NCI-H345 (cell line): ENCODE data around the gene ZNF425.
"Not testable (repeated sequence)": the region's sequence is repeated elsewhere in the genome, so short reads cannot be mapped to it uniquely, and the experiment has no call there.

Source experiments
- DNase-seq: peaks from one replicate; lab custom pipeline; 2025; lab: John Stamatoyannopoulos, UW

The ZNF425 gene, protein sequence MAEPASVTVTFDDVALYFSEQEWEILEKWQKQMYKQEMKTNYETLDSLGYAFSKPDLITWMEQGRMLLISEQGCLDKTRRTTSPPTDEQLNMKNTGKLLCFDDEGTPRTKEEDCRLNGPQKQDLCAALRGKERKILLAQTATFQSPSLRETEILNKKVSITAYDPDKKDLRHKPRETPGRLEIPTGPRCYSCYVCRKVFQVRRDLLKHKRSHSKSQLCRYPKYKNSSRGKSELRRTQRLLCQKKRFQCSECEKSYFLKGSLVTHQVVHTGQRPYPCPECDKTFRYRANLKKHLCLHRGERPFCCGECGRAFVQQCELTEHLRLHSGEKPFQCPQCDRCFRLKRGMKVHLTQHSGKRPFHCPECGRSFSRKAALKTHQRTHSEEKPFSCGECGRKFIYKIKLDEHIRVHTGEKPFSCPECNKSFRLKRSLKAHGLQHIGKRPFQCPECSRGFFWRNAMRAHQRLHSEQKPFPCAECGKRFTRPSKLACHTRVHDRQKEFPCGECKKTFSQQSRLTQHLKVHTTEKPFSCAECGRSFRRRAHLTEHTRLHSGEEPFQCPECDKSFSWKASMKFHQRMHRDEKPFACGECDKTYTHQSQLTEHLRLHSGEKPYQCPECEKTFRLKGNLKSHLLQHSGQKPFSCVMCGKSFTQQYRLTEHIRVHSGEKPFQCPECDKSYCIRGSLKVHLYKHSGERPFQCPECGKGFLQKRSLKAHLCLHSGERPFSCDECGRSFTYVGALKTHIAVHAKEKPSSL

DNA sequence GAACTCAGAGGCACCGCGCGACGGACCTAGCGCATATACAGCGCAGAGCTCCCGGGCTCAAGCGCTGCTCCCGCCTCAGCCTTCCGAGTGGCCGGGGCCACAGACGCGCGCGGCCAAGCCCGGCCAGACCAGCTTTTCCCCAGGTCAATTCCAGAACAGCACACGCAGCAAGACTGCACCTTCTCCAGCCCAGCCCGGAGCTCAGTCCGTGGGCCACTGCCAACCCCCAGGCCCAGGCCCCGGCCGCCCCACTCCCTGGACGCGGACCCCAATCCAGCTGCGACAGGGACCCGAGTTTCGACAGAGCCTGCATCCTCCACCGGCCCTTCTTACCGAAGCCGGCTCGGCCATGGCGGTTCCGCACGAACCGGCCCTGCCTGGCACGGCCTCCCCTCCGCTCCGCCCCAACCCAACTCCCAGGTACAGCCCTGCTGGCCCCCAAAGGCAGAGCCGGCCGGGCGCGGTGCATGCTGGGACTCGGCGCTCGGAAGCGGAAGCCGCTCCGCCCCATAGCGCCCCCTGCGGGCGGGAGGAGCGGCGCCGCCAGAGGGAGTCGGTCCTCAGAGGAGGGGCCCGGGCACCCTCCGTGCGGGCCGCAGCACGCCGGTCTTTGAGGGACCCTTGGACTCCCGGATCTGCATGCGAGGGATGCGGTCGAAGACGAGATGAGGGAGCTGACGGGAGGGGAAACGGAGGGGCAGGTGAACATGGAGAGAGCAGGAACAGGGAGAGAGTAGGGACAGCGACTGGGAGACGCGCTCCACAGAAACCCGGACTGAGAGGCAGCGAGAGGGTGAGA, at the start of gene ZNF425:
TSS of gene ZNF425 (minus strand) at position 462 of the 799 bp plus-strand sequence. CDS start at position 351, 111 bp downstream.
- peak; percentile 94 for DNase-seq

DNA sequence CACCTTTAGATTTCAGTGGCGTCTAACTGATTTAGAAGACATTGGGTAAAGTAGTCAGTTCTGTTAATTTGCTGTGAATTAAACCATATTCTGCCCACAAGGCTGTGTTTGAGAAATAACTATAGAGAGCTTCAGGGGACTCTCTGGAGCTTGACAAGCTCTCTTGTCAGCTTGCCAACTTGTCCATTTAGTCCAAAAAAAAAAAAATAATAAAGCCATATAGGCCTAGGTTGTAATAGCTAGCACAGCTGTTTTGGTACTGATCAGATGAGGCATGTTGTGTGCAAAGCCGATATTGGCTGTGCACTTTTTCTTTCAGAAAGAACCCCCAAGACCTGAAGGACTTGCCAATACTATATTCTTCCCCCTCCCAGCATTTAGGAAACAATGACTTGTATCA, 49.0 kb upstream of the ZNF425 start:
- DNase-seq, result no peak

DNA sequence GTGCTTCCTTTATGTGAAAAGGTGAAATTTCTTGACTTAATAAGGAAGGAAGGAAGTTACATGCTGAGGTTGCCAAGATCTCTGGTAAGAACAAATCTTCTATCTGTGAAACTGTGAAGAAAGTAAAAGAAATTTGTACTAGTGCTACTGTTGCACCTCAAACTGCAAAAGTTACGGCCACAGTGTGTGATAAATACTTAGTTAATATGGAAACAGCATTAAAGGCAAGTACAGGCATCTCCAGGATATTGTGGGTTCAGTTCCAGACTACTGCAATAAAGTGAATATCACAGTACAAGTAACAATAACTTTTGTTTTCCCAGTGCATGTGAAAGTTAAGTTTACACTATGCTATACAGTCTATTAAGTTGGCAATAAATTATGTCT, 46.4 kb upstream of the ZNF425 start:
- no peak for DNase-seq

DNA sequence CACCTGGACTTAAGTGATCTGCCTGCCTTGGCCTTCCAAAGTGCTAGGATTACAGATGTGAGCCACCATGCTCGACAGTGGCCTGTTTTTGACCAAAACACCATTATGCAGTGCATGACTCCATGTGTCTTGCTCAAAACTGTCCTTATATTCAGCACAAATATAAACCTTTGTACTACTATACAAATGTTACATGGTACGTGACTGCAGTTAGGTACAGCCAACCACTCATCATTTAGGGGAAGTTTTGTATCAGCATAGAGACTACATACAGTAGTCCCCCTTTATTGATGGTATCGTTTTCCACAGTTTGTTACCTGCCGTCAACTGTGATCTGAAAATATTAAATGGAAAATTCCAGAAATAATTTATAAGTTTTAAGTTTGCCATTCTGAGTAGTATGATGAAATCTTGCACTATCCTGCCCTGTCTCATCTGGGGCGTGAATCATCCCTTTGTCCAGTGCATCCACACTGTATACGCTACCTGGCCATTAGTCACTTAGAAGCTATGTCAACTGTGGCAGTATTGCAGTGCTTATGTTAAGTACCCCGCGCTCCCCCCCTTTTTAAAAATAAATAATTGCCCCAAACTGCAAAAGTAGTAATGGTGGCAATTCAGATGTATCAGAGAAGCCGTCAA, 45.9 kb upstream of the ZNF425 start:
- DNase-seq, result no peak

DNA sequence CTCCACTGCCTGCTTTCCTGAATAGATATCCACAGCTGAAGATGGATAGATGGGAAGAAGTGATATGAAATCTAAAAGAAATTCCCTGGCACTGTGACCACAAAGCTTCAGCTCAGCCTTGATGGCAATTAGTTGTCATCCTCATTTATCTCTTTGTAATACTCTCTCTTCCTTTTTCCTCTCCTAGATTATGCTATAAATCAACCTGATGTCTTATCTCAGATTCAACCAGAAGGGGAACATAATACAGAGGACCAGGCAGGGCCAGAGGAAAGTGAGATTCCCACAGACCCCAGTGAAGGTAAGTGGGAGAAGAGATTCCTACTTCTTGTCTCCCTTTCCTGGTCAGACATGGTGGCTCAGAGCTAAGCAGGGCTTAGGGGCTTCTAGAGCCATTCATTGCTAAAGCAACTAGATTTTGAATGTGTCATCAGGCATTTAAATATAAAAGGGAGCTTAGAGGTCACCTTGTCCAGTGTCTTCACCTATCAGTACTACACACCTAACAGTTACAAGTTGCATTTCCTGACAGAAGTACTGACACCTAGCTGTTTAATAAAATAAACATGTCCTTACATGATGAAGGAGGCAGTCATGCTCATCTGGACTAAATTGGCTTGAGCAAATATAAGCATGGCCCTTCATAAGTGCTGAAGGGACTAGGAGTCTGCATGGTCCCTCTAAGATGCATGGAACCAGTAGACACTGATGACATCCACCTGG, 40.7 kb upstream of the ZNF425 start:
- no peak for DNase-seq

DNA sequence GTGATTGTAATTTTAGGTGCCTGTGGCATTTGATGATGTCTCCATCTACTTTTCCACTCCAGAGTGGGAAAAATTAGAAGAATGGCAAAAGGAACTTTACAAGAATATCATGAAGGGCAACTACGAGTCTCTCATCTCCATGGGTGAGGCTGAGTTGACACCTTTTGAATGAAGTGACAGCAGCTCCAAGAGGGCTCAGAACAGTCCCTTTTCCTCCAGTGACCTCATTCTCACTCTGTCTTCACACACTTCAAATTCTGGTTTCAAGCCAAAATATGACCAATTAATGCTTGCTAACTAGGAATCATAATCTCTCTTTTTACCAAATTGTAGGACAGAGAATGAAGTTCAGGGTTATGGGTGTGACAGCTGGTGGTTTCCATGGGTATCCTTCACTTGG, 40.0 kb upstream of the ZNF425 start:
- no peak for DNase-seq

DNA sequence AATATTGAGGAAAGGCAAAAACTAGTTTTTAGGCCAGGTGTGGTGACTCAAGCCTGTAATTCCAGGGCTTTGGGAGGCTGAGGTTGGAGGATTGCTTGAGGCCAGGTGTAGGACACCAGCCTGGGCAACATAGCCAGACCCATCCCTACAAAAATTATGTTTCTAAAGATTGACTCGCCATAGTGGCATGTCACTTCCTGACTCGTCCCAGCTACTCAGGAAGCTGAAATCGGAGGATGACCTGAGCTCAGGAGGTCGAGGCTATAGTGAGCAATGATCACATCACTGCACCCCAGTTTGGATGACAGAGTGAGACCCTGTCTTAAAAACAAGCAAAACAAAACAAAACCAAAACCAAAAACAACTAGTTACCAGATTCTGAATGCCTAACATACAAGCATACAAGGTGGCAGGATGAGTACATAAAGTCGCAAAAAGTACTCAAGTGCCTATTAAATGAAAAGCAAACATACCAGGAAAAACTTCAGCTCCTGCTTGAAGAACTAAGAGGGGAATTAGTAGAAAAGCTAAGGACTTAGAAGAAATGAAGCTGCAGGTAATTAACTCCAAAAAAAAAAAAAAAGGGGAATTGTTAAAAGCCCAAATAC, 35.2 kb upstream of the ZNF425 start:
- no peak for DNase-seq

DNA sequence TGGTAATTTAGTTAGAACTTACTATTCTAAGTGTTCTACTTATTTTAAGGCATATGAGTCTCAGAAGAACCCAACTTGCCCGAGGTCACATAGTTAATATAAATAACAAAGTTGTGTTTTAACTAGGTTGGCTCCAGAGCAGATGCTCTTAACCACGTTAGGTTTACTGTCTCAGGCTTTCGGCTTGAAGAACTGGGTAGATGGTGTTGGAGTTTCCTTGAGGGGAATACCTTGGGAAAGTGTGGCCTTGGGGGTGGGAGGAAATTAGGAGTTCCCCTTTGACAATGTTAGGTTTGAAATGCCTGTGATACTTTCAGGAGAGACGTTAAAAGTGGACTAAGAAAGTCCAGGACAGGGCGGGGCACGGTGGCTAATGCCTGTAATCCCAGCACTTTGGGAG, 30.8 kb upstream of the ZNF425 start:
- DNase-seq, result no peak

DNA sequence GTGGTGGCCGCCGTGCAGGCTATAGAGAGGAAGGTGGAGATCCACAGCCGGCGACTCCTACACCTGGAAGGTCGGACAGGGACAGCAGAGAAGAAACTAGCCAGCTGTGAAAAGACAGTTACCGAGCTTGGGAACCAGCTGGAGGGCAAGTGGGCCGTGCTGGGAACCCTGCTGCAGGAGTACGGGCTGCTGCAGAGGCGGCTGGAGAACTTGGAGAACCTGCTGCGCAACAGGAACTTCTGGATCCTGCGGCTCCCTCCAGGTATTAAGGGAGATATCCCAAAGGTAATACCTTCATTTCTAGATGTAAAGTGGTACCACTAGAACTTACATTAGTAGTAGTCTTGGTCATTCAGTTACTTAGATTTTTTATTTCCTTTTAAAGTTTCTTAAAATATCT, 27.9 kb upstream of the ZNF425 start:
- DNase-seq, result no peak

DNA sequence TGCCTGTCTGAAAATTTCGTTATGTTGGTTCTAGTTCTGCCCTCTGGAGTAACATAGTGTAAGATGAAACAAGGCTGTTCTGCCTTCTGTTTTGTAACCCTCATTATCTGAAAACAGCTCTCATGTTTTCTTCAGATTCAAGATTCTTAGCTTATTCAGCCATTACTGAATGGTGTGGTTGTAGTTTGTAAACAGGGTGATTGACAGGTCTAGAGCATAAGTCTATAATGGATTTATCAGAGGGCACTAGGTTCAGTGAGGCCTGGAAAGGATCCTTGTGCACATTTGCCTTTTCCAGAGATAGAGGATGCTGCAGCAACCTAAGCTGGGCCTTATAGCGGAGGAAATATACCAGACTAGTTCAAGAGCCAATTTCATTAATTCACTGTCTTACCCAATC, 27.2 kb upstream of the ZNF425 start:
- DNase-seq, result no peak

DNA sequence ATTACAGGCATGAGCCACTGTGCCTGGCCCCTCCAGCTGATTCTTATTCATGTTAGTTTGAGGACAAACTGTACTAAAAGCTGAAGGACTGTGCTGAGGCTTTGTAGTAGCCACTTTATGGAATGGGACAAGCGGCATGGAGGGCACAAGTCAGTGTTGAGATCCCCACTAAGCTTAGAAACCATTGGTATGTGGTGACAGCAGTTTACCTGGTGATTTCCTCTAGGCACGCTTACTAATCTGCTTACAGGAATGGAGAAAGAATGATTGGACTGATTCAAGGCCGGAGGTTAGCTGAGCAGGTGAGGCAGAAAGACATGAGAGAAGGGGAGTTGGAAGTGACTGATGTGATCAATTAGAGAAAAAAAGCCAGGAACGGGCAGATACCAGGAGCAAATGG, 24.9 kb upstream of the ZNF425 start:
- DNase-seq, result no peak

DNA sequence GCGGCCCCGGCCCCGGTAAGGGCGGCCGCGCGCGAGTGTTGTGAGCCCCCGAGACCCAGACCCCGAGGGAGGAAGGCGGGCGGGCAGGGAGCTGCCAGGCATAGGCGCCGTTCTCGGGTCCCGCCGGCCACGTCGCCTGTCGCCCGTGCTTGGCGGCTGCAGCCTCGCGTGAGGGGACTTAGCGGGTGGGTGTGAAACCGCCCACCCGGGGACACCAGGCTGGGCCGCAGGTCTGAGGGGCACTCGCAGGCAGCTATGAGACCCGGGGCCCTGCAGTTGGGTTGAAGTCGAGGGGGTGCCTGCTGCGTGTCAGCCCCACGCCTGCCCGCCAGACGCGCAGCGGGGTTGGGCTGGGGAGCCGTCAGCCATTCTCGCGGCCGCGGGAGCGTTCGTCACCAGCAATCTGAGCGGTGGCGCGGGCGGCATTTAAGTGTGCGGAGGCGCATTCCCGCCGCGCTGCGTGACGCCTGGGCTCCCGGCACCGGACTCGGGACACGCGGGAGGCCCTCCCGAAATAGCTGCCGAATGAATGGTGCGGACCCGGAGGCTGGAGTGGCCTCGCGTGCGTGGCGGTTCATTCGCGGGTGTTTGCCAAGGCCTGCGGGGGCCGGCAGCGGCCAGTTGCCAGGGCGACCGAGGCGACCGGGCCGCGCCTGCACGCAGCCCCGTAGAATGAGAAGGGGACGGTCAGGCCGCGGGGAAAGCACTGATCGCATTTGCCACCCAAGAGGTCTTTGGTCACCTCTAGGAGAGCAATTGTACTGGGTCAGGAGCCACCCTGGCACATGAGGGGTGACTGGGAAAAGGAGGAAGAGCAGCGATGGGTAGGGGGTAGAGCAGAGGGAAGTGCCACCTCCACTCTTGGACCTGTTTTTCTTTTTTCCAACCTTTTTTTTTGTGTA, 21.9 kb upstream of the ZNF425 start:
- peak; percentile 46 for DNase-seq

DNA sequence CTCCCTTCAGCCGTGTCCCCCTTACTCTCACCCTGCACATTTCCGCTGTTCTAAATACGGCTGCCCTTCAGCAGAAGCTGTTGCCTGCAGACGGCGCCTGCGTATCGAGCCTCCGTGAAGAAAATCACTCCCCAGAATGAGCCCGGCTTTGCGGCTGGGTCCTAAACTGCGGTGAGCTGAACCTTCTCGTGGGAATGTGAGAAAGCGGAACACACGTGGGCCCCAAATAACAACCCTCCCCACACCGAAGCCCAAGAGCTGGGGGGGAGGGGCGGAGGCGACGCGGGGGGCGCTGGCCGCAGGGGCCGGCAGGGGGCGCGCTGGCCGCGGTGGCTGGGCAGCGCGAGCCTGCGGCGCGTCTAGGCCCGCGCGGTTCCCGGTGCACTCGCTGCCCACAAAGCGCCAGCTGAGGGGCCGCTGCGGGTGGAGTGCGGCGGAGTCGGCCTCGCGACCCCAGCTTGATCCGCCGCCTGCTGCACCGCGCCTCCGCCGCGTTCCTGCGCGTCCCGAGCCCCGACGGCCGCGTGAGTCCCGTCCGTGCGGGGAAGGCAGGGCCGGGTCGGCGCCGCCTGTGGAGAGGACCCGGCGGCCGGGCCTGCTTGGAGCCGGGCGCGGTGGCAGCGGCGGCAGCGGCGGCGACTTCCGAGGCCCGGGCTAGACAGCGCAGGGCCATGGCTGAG, 21.1 kb upstream of the ZNF425 start, which contains the start of gene ZNF398:
TSS of gene ZNF398 (plus strand) at position 382 of the 680 bp plus-strand sequence. CDS start at position 672, 290 bp downstream.
- DNase-seq, result peak; percentile 81

DNA sequence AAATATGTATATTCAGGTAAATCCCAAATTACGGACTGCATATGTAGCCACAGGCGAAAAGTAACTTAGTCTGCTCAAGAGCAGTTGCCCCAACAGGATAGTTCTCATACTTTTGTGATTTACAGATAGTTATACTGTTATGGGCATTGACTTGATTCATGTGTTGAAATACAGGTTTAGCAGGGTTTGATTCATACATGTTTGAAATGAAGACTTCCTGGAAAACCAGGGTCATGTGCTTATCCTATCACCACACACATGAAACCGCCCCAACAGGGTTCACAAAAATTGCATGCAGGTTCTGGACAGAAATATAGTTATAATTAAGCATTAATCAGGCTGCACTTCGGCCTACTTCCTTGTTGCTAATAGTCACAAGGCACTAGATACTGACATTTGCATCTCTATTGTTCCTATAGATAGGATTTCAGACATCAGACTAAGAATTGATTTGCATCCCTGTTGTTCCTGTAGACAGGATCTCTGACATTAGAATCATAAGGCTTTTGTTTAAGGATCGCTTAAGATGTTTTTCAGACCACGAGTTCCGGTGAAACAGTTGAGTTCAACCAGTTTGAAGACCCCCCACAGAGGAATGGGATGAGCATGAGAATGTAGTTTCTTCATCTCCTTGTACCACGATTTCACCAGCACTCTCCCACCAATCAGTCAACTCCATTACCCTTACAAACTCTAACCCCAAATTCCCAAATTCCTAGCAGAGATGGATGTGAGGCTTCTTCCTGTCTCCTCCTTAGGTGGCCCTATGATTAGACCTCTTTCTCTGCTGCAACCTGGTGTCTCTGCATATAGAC, 19.1 kb upstream of the ZNF425 start:
- no peak for DNase-seq

DNA sequence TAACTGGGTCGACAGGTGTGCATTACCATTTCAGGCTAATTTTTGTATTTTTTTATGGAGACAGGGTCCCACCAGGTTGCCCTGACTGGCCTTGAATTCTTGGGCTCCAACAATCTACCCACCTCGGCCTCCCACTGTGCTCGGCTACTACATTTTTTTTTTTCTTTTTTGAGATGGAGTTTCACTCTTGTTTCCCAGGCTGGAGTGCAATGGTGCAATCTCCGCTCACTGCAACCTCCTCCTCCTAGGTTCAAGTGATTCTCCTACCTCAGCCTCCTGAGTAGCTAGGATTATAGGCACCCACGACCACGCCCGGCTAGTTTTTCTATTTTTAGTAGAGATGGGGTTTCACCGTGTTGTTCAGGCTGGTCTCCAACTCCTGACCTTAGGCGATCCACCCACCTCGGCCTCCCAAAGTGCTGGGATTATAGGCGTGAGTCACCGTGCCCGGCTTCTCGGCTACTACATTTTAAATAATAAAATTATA, 18.4 kb upstream of the ZNF425 start:
- not testable (repeated sequence) for DNase-seq

DNA sequence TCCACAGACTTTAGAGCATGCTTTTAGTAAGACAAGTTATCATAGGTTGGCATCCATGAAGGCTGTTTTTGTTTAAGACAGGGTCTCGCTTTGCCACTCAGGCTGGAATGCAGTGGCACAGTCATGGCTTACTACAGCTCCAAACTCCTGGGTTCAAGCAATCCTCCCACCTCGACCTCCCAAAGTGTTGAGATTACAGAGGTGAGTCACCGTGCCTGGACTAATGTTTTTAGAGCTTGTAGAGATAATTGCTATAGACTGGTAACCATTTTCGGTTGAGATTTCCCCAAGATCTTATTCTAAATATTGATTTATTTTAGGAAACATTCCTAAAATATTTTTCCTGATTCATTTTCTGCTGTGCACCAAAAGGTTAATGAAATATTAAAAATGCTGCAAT, 15.8 kb upstream of the ZNF425 start:
- no peak for DNase-seq

DNA sequence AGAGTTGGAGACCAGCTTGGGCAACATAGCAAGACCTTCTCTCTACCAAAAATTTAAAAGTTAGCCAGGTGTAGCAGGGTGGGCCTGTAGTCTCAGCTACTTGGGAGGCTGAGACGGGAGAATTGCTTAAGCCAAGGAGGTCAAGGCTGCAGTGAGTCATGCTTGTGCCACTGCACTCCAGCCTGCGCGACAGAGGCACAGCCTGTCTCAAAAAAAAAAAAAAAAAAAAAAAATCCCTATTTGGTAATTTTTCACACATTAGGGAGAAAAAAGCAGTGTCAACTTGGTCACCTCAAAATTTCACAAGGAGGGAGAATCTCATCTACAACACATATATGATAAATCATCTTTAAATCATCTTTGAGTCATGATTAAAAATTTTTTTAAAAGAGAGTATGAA, 14.7 kb upstream of the ZNF425 start:
- no peak for DNase-seq

DNA sequence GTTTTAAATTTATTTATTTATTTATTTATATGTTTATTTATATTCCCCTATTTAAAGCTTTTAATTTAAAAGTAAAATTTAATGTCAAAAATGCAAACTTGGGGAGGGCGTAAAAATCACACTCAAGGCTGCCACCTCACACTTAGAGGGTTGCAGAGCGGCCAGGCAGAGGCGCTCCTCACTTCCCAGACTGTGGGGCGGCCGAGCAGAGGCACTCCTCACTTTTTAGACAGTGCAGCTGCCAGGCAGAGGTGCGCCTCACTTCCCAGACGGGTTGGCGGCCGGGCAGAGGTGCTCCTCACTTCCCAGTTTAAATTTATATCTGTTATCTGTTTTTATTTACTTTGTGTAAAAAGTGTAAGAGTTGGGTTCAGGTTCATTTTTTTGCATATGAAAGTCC, 10.0 kb upstream of the ZNF425 start:
- no peak for DNase-seq
